Suprapubic skin (tissue), 4 donors: ENCODE measurements around the gene LSM3. TPM values are rescaled to one million over a fixed set of nuclear protein-coding genes. Genes with fewer than 3 reads are reported as not detected.

ENCODE experiments used
- DNase-seq, 2 donors: peaks; one replicate each; pipeline ENCODE4 v3.0.0-alpha.2; 2019; ENCODE audit warnings: low spot score in 2 of 2
- H3K27ac ChIP-seq: fragments of 200-600 bp; sonication (generic); one replicate; pipeline ENCODE4 v1.5.1; 2019
- H3K27me3 ChIP-seq: fragments of 200-600 bp; sonication (generic); one replicate; pipeline ENCODE4 v1.5.1; 2019
- H3K36me3 ChIP-seq: fragments of 200-600 bp; sonication (generic); one replicate; pipeline ENCODE4 v1.5.1; 2019
- H3K4me1 ChIP-seq: fragments of 200-600 bp; sonication (generic); one replicate; pipeline ENCODE4 v1.5.1; 2019
- H3K4me3 ChIP-seq: fragments of 200-600 bp; sonication (generic); one replicate; pipeline ENCODE4 v1.5.1; 2019; ENCODE audit warnings: mild to moderate bottlenecking
- H3K9me3 ChIP-seq: fragments of 200-600 bp; sonication (generic); one replicate; pipeline ENCODE4 v1.5.1; 2019
- CTCF ChIP-seq, 2 donors: fragments of 200-600 bp in 1 of 2; fragments of 450-650 bp in 1 of 2; sonication (generic) in 1 of 2; IDR thresholded peaks; one replicate each; pipeline ENCODE4 v1.5.1; 2016 to 2019; ENCODE audit warnings: antibody characterized with exemption in 2 of 2, mild to moderate bottlenecking in 1 of 2, moderate library complexity in 1 of 2
- EP300 ChIP-seq: sonication (generic); formaldehyde crosslinking; IDR thresholded peaks from one replicate; pipeline ENCODE4 v1.6.1; 2017; ENCODE audit warnings: antibody characterized with exemption
- POLR2A ChIP-seq, 2 donors: fragments of 450-650 bp; IDR thresholded peaks; one replicate each; pipeline ENCODE4 v1.6.1; 2017; ENCODE audit warnings: antibody characterized with exemption in 2 of 2, mild to moderate bottlenecking in 2 of 2, moderate library complexity in 2 of 2
- POLR2AphosphoS5 ChIP-seq, 3 donors: sonication (generic); formaldehyde crosslinking; IDR thresholded peaks; one replicate each; pipeline ENCODE4 v1.6.1; 2017; ENCODE audit warnings: antibody characterized with exemption in 3 of 3
- WGBS: methylation state at CpG from one replicate; pipeline ENCODE4 v1.1.5; 2018; 5-methylcytosine and 5-hydroxymethylcytosine counted together
- total RNA-seq, 4 donors: library from RNA; depleted of rRNA; stranded (reverse); fragments of >200 nt; gene quantifications; one replicate each; pipeline ENCODE4 v1.1.0, GENCODE V29; 2016

Gene LSM3
- total RNA-seq, 4 donors from 2014 or later, result 5.5 to 10.7 (median 8.9) TPM

- no peaks in the 10 kb centered on the region for H3K9me3 ChIP-seq
- TF ChIP-seq POLR2AphosphoS5 (IDR thresholded peaks at IDR 0.05) (no peak), POLR2A (IDR thresholded peaks at IDR 0.05) (no peak), CTCF (IDR thresholded peaks at IDR 0.05) (no peak), EP300 (no peak)
- H3K27me3 ChIP-seq, result no peaks in the 10 kb centered on the region
- peaks cover 19% of the 10 kb centered on the region for H3K36me3 ChIP-seq
- H3K4me3 ChIP-seq, result no peak overlapping the region
- no peak overlapping the region for H3K27ac ChIP-seq
- WGBS, result 59% methylated on average over 3 of the region's 3 CpGs
- peaks cover 59% of the 10 kb centered on the region for H3K4me1 ChIP-seq
- DNase-seq, result no peak
Observed at GRCh38 chr3:14175383-14176037, 3.1 kb upstream of the LSM3 start.

- H3K4me3 ChIP-seq, result peak overlapping the region; percentile 94
- no peak for DNase-seq
- TF ChIP-seq EP300 (no peak), CTCF (IDR thresholded peaks at IDR 0.05) (no peak)
- peaks cover 6% of the 10 kb centered on the region for H3K36me3 ChIP-seq
- 7% methylated on average over 6 of the region's 10 CpGs for WGBS
- H3K4me1 ChIP-seq, result peaks cover 61% of the 10 kb centered on the region
- no peaks in the 10 kb centered on the region for H3K27me3 ChIP-seq
- peak overlapping the region; percentile 98 for H3K27ac ChIP-seq
- no peaks in the 10 kb centered on the region for H3K9me3 ChIP-seq
Observed at GRCh38 chr3:14177580-14178246, 904 bp upstream of the LSM3 start.

GRCh38 chr3:14179114-14179465 is 473 bp downstream of the LSM3 start:
- peak overlapping the region; percentile 98 for H3K27ac ChIP-seq
- no peaks in the 10 kb centered on the region for H3K9me3 ChIP-seq
- peaks cover 71% of the 10 kb centered on the region for H3K4me1 ChIP-seq
- H3K4me3 ChIP-seq, result peak overlapping the region; percentile 94
- WGBS, result 1% methylated on average over 3 of the region's 3 CpGs
- no peaks in the 10 kb centered on the region for H3K27me3 ChIP-seq
- H3K36me3 ChIP-seq, result peaks cover 15% of the 10 kb centered on the region
- TF ChIP-seq CTCF (IDR thresholded peaks at IDR 0.05), result no peak
- no peak for TF ChIP-seq EP300
- TF ChIP-seq POLR2A (IDR thresholded peaks at IDR 0.05), result no peak
- no peak for TF ChIP-seq POLR2AphosphoS5 (IDR thresholded peaks at IDR 0.05)
- no peak for DNase-seq

DNA sequence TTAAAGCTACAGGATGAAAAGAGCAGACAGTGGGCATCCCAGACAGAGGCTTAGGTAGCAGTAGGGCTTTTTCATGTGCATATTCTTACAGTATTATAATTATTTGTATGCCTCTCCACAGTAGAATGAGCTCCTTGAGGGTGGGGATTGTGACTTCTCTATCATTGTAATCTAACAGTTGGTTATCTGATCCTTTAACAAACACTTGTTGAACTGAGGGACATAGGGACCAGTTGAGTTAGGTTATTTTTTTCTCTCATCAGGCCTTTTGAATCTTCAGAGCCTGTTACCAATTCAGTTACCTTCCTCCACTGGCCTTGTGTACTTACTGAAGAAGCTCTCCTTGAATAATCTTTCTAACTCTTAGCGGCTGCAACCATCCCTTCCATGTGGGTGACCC is 1.2 kb downstream of the LSM3 start:
- Histone ChIP-seq H3K36me3 (peaks cover 18% of the 10 kb centered on the region), H3K4me1 (peaks cover 64% of the 10 kb centered on the region), H3K4me3 (no peak overlapping the region), H3K27me3 (no peaks in the 10 kb centered on the region), H3K9me3 (no peaks in the 10 kb centered on the region), H3K27ac (no peak overlapping the region)
- TF ChIP-seq POLR2A (IDR thresholded peaks at IDR 0.05) (no peak), CTCF (IDR thresholded peaks at IDR 0.05) (no peak), EP300 (no peak), POLR2AphosphoS5 (IDR thresholded peaks at IDR 0.05) (no peak)
- DNase-seq, result no peak
- 94% methylated on average over 1 of the region's 1 CpG for WGBS

GRCh38 chr3:14181253-14181652 is 2.6 kb downstream of the LSM3 start:
- H3K27ac ChIP-seq, result peak overlapping the region; percentile 31
- 81% methylated on average over 3 of the region's 3 CpGs for WGBS
- peaks cover 50% of the 10 kb centered on the region for H3K4me1 ChIP-seq
- DNase-seq, result no peak
- TF ChIP-seq EP300 (no peak), POLR2AphosphoS5 (IDR thresholded peaks at IDR 0.05) (no peak), CTCF (IDR thresholded peaks at IDR 0.05) (no peak), POLR2A (IDR thresholded peaks at IDR 0.05) (no peak)
- H3K27me3 ChIP-seq, result no peaks in the 10 kb centered on the region
- H3K9me3 ChIP-seq, result no peaks in the 10 kb centered on the region
- H3K36me3 ChIP-seq, result peaks cover 30% of the 10 kb centered on the region
- no peak overlapping the region for H3K4me3 ChIP-seq
